ENCODE results near the gene SYT17. TPM values are rescaled to one million over a fixed set of nuclear protein-coding genes. Genes with fewer than 3 reads are reported as not detected.

The SYT17 gene
- polyA plus RNA-seq, 2 of the 4 experiments (the other 2 are of a cell fraction) = 9.8 to 18.7 TPM

DNA sequence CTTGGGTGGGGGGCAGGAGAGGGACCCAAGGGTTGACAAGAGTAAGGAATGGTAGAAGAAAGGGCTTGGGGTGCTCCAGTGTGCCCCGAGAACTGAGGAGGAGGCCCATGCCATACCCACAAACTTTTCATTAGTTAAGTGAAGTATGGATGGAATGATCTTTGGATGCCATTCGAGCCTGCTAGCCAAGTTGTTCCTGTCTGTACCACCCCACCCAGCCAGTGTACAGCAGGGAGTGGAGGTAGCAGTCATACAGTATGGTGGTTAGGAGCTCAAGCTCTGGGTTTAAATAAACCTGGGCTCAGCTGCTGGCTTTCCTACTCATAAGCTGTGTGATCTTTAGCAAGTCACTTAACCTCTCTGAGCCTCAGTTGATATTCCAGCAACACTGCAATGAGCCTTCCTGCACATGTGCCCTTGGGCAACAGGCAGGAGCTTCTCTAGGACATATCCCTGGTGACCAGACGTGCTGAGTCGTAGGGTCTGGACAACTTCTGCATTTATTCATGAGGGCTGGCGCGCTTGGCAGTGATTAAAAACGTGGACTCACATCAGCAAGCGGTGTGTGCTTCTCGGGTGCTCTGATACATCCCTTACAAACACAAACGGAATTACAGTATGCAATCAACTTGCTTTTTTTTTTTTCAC, 31.4 kb upstream of the SYT17 start:
- TF ChIP-seq ZFP36 (IDR thresholded peaks at IDR 0.05; ENCODE audit: borderline replicate concordance, partially characterized antibody) (peak; percentile 95), CHD4 (IDR thresholded peaks at IDR 0.05; ENCODE audit: borderline replicate concordance) (0 out of 2 replicates have a peak, but pooled peaks have one; percentile 49), HDAC2 (IDR thresholded peaks at IDR 0.05) (peak; percentile 80; the same call in 1 of the 2 replicates), KDM1A (IDR thresholded peaks at IDR 0.05; ENCODE audit: low read depth) (peak; percentile 98)
- TF ChIP-seq, protein P1, sequence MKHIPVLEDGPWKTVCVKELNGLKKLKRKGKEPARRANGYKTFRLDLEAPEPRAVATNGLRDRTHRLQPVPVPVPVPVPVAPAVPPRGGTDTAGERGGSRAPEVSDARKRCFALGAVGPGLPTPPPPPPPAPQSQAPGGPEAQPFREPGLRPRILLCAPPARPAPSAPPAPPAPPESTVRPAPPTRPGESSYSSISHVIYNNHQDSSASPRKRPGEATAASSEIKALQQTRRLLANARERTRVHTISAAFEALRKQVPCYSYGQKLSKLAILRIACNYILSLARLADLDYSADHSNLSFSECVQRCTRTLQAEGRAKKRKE (CRISPR knock-in tag; IDR thresholded peaks at IDR 0.05; ENCODE audit: low read depth) = no peak
- TF ChIP-seq, protein P2, sequence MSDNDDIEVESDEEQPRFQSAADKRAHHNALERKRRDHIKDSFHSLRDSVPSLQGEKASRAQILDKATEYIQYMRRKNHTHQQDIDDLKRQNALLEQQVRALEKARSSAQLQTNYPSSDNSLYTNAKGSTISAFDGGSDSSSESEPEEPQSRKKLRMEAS (IDR thresholded peaks at IDR 0.05) = peak; percentile 10
- Histone ChIP-seq H3K4me3 (no peak overlapping the region), H3K4me2 (peak overlapping the region; percentile 87), H3K4me1 (peaks cover 70% of the 10 kb centered on the region), H3K27ac (peak overlapping the region; percentile 76 to 85), H3K9me3 (no peaks in the 10 kb centered on the region)
- WGBS (ENCODE audit: missing lambda C conversion rate) = 26% methylated on average over 10 of the region's 10 CpGs
- ATAC-seq (peak in 1 of 2 experiments; percentile 38; a peak in 3 of 6 replicates), FAIRE-seq (no peak), DNase-seq (ENCODE audit: low read depth in 1 of 2, low spot score in 1 of 2) (no peak)
- POLR2A ChIA-PET = interaction anchor here (1.2 to 1.8 kb wide), 4 partner anchors 8 to 23 kb away, joined by 4 to 7 read pairs (median 6); partner anchors contain the start of gene ITPRIPL2
- CTCF ChIA-PET = interaction anchor here (0.6 to 5.3 kb wide), 11 partner anchors 9 to 68 kb away, joined by 3 to 27 read pairs (median 3); no protein-coding TSS in a partner anchor

DNA sequence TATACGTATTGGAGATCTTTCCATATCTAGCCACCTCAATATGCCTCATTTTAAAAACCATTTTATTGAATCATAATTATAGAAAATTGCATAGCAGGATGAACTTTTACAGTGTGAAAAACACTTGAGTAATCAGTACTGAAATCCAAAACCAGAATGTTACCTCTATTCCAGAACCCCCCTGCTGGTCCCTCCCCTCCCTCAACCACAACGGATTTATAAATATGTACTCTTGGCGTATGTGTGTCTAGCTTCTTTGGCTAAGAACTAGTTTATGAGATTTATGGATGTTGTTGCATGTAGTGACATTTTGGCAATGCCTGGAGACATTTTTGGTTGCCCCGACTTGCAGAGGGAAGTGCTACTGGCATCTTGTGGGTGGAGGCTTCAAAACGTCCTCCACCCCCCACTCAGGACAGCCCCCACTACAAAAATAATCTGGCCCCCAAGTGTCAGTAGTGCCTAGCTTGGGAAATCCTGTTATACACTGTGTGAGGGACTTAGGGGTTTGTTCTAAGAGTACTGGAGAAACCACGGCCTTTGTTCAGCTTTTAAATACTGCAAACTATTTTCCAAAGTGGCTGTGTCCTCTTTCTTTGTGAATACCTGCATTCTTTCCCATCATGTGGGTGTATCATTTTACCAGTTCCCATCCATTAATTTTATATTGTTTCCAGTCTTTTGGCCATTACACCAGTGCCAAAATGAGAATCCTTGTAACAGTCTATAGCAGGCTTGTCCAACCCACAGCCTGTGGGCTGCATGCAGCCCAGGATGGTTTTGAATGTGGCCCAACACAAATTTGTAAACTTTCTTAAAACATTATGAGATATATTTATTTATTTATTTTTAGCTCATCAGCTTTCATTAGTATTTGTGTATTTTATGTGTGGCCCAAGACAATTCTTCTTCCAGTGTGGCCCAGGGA, 30.6 kb upstream of the SYT17 start:
- FAIRE-seq (peak; percentile 7), ATAC-seq (peak in 1 of 2 experiments; percentile 18; a peak in 3 of 6 replicates), DNase-seq (ENCODE audit: low read depth in 1 of 2, low spot score in 1 of 2) (no peak)
- Histone ChIP-seq H3K4me3 (no peak overlapping the region), H3K9me3 (no peaks in the 10 kb centered on the region), H3K27ac (peak overlapping the region; percentile 76 to 85), H3K4me2 (peak overlapping the region; percentile 87), H3K4me1 (peaks cover 62% of the 10 kb centered on the region)
- TF ChIP-seq, protein P3, sequence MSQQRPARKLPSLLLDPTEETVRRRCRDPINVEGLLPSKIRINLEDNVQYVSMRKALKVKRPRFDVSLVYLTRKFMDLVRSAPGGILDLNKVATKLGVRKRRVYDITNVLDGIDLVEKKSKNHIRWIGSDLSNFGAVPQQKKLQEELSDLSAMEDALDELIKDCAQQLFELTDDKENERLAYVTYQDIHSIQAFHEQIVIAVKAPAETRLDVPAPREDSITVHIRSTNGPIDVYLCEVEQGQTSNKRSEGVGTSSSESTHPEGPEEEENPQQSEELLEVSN (IDR thresholded peaks at IDR 0.05; ENCODE audit: borderline replicate concordance, low read depth) = no peak
- TF ChIP-seq, protein P4, sequence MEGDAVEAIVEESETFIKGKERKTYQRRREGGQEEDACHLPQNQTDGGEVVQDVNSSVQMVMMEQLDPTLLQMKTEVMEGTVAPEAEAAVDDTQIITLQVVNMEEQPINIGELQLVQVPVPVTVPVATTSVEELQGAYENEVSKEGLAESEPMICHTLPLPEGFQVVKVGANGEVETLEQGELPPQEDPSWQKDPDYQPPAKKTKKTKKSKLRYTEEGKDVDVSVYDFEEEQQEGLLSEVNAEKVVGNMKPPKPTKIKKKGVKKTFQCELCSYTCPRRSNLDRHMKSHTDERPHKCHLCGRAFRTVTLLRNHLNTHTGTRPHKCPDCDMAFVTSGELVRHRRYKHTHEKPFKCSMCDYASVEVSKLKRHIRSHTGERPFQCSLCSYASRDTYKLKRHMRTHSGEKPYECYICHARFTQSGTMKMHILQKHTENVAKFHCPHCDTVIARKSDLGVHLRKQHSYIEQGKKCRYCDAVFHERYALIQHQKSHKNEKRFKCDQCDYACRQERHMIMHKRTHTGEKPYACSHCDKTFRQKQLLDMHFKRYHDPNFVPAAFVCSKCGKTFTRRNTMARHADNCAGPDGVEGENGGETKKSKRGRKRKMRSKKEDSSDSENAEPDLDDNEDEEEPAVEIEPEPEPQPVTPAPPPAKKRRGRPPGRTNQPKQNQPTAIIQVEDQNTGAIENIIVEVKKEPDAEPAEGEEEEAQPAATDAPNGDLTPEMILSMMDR (IDR thresholded peaks at IDR 0.05) = no peak
- TF ChIP-seq ESRRA (IDR thresholded peaks at IDR 0.05; ENCODE audit: borderline replicate concordance, low read length) (no peak), POLR2A (IDR thresholded peaks at IDR 0.05; ENCODE audit: low read length) (no peak), KDM1A (IDR thresholded peaks at IDR 0.05; ENCODE audit: low read depth) (no peak), JUNB (IDR thresholded peaks at IDR 0.05) (no peak)
- ChIA-PET POLR2A (interaction anchor here (1.2 to 1.8 kb wide), 4 partner anchors 7 to 24 kb away, joined by 4 to 7 read pairs (median 6); partner anchors contain the start of gene ITPRIPL2), CTCF (interaction anchor here (0.6 to 5.3 kb wide), 10 partner anchors 8 to 365 kb away, joined by 3 to 27 read pairs (median 4); no protein-coding TSS in a partner anchor)
- WGBS (ENCODE audit: missing lambda C conversion rate) = 19% methylated on average over 6 of the region's 6 CpGs

DNA sequence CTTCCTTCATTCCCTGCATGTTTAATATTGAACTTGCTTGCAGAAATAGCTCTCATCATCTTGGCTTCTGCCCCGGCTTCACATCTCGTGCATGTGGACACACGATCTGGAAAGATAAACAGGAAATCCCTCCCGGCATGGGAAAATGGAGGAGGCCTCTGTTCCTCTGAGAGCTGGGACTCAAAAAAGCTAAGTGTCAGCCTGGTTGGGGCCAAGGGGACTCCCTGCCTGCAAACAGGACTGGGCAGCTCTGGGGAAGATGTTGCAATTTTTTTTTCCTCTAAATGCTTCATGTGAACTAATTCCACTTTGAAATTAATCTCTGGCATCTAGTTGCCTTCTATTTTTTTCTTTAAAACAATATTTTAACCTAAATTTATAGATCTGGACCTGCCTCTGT, 29.4 kb upstream of the SYT17 start:
- H3K9me3 ChIP-seq = no peaks in the 10 kb centered on the region
- H3K4me3 ChIP-seq = no peak overlapping the region
- peak; percentile 60 to 84 for DNase-seq (ENCODE audit: low read depth in 1 of 2, low spot score in 1 of 2)
- peak overlapping the region; percentile 76 to 85 for H3K27ac ChIP-seq
- ATAC-seq = peak; percentile 40 to 64; a peak in 4 of 6 replicates
- no peak for FAIRE-seq
- H3K4me1 ChIP-seq = peaks cover 60% of the 10 kb centered on the region
- 0% methylated on average over 4 of the region's 4 CpGs for WGBS (ENCODE audit: missing lambda C conversion rate)
- ChIA-PET POLR2A (interaction anchor here (0.6 to 0.8 kb wide), 3 partner anchors 15 to 24 kb away, joined by 3 read pairs; no protein-coding TSS in a partner anchor), CTCF (interaction anchor here (0.6 to 3.7 kb wide), 9 partner anchors 9 to 1670 kb away, joined by 3 to 13 read pairs (median 3); no protein-coding TSS in a partner anchor)
- TF ChIP-seq, protein P3 (IDR thresholded peaks at IDR 0.05; ENCODE audit: borderline replicate concordance, low read depth) = no peak
- TF ChIP-seq, protein P5, sequence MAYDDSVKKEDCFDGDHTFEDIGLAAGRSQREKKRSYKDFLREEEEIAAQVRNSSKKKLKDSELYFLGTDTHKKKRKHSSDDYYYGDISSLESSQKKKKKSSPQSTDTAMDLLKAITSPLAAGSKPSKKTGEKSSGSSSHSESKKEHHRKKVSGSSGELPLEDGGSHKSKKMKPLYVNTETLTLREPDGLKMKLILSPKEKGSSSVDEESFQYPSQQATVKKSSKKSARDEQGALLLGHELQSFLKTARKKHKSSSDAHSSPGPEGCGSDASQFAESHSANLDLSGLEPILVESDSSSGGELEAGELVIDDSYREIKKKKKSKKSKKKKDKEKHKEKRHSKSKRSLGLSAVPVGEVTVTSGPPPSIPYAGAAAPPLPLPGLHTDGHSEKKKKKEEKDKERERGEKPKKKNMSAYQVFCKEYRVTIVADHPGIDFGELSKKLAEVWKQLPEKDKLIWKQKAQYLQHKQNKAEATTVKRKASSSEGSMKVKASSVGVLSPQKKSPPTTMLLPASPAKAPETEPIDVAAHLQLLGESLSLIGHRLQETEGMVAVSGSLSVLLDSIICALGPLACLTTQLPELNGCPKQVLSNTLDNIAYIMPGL (CRISPR knock-in tag; IDR thresholded peaks at IDR 0.05; ENCODE audit: borderline replicate concordance) = no peak
- no peak for TF ChIP-seq ESRRA (IDR thresholded peaks at IDR 0.05; ENCODE audit: borderline replicate concordance, low read length)
- TF ChIP-seq FOSL2 (IDR thresholded peaks at IDR 0.05) = no peak
- peak; percentile 16; the same call in 1 of the 2 replicates for TF ChIP-seq FOSL2 (CRISPR knock-in tag; IDR thresholded peaks at IDR 0.05)
- TF ChIP-seq, protein P2 (IDR thresholded peaks at IDR 0.05) = peak; percentile 54
- TF ChIP-seq CEBPB (IDR thresholded peaks at IDR 0.05) = peak; percentile 33 to 59; a peak in 2 of 4 replicates
- peak; percentile 22; the same call in 1 of the 2 replicates for TF ChIP-seq GATA3 (IDR thresholded peaks at IDR 0.05; ENCODE audit: borderline replicate concordance)
- no peak for TF ChIP-seq TFCP2L1 (CRISPR knock-in tag; IDR thresholded peaks at IDR 0.05)
- peak overlapping the region; percentile 87 for H3K4me2 ChIP-seq

Data from A549 (cell line).